Smooth muscle cell (in vitro differentiated cells): ENCODE measurements around the gene SMAGP. TPM values are rescaled to one million over a fixed set of nuclear protein-coding genes. Genes with fewer than 3 reads are reported as not detected.

ENCODE experiments used
- DNase-seq: peaks from one replicate; lab custom pipeline; 2025; ENCODE audit not compliant: unreplicated experiment; lab: John Stamatoyannopoulos, UW
- H2AFZ ChIP-seq: fragments of 200-600 bp; sonication (generic); 2 replicates; pipeline ENCODE4 v1.6.0; 2016; ENCODE audit warnings: antibody characterized with exemption, low read depth, mild to moderate bottlenecking
- H3F3A ChIP-seq: fragments of 200-600 bp; sonication (generic); 2 replicates; pipeline ENCODE4 v1.6.0; 2017; ENCODE audit warnings: antibody characterized with exemption, low read depth
- H3K27ac ChIP-seq: fragments of 200-600 bp; sonication (generic); 2 replicates; pipeline ENCODE4 v1.5.1; 2016; ENCODE audit warnings: low read depth, mild to moderate bottlenecking
- H3K27me3 ChIP-seq: fragments of 200-600 bp; sonication (generic); 2 replicates; pipeline ENCODE4 v1.6.1; 2016; ENCODE audit warnings: low read depth, mild to moderate bottlenecking
- H3K36me3 ChIP-seq: fragments of 200-600 bp; sonication (generic); 2 replicates; pipeline ENCODE4 v1.5.1; 2016; ENCODE audit warnings: low read depth
- H3K4me1 ChIP-seq: fragments of 200-600 bp; sonication (generic); 2 replicates; pipeline ENCODE4 v1.5.1; 2016; ENCODE audit warnings: low read depth
- H3K4me2 ChIP-seq: fragments of 200-600 bp; sonication (generic); 2 replicates; pipeline ENCODE4 v1.6.0; 2016; ENCODE audit warnings: mild to moderate bottlenecking
- H3K4me3 ChIP-seq: fragments of 200-600 bp; sonication (generic); 2 replicates; pipeline ENCODE4 v1.5.1; 2016; ENCODE audit warnings: mild to moderate bottlenecking
- H3K79me2 ChIP-seq: fragments of 200-600 bp; sonication (generic); 2 replicates; pipeline ENCODE4 v1.6.0; 2016; ENCODE audit warnings: low read depth, mild to moderate bottlenecking
- H3K9ac ChIP-seq: fragments of 200-600 bp; sonication (generic); 2 replicates; pipeline ENCODE4 v1.6.0; 2016; ENCODE audit warnings: low read depth
- H3K9me3 ChIP-seq: fragments of 200-600 bp; sonication (generic); replicated peaks from 2 replicates; pipeline ENCODE4 v1.5.1; 2016; ENCODE audit warnings: low read depth
- H4K20me1 ChIP-seq: fragments of 200-600 bp; sonication (generic); 2 replicates; pipeline ENCODE4 v1.6.0; 2016; ENCODE audit warnings: low read depth
- WGBS: methylation state at CpG from one replicate; pipeline ENCODE4 v1.1.7; 2016; ENCODE audit warnings: low lambda C conversion rate; 5-methylcytosine and 5-hydroxymethylcytosine counted together
- polyA plus RNA-seq: library from polyadenylated mRNA; unstranded; fragments of >200 nt; fragmentation: Nextera tagmentation; extraction: Ambion mirVana; gene quantifications from 2 replicates; pipeline ENCODE4 v1.2.1, GENCODE V29; 2016
- total RNA-seq: library from RNA; depleted of rRNA; stranded (reverse); fragments of >200 nt; gene quantifications from 2 replicates; pipeline ENCODE4 v1.2.3, GENCODE V29; 2014
- TF ChIP-seq, protein P1 (sequence below): fragments of 200-600 bp; sonication (generic); IDR thresholded peaks from 2 replicates; pipeline ENCODE4 v1.5.1; 2017; ENCODE audit warnings: borderline replicate concordance, mild to moderate bottlenecking, antibody characterized with exemption; ENCODE audit not compliant: insufficient read depth, poor library complexity, severe bottlenecking

The SMAGP gene
- total and polyA plus RNA-seq, 2 experiments from 2014 or later = 6.8 to 9.0 TPM

DNA sequence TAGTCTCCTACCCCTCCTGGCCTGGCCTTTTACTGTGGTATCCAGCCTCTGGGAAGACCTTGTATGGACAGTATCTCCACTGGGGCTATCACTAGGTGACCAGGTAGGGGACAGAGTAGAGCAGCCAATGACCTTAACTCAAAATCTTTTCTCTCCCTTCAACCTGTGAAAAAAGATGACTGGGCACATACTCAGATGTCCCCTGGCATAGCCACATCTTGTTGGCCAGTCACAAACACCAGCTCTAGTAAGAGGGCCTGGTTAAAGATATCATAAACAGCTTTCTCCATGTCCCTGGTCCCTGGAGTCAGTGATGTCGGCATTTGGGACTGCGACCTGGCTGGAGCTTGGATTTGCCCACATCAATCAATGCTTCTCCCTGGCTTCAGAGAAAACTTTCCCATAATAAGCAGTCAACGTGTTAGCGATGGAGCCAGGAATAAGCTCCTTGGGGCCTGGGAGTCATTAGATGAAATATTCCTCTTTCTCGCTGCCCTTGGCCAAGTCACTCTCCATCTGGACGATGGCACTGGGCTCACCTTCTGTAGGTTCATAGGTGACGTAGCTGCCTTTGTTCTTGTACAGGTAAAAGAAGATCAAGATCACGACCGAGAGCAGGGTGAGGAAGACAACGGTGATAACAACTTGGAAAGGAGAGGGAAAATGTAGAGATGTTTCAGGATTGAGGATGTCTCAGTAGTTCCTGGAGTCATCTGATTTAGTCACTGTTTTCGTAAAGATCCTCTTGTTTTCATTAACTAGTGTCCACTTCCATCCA lies 24.6 kb downstream of the SMAGP start:
- Histone ChIP-seq H3K36me3 (no peaks in the 10 kb centered on the region), H4K20me1 (no peaks in the 10 kb centered on the region), H3K4me2 (no peak overlapping the region), H3K79me2 (no peaks in the 10 kb centered on the region), H2AFZ (no peak overlapping the region), H3K9ac (no peak overlapping the region), H3K27me3 (no peaks in the 10 kb centered on the region), H3K27ac (peak overlapping the region; percentile 8), H3K4me1 (no peaks in the 10 kb centered on the region), H3K9me3 (no peaks in the 10 kb centered on the region), H3F3A (peaks cover 3% of the 10 kb centered on the region), H3K4me3 (no peak overlapping the region)
- 96% methylated on average over 11 of the region's 11 CpGs for WGBS
- TF ChIP-seq, protein P1, sequence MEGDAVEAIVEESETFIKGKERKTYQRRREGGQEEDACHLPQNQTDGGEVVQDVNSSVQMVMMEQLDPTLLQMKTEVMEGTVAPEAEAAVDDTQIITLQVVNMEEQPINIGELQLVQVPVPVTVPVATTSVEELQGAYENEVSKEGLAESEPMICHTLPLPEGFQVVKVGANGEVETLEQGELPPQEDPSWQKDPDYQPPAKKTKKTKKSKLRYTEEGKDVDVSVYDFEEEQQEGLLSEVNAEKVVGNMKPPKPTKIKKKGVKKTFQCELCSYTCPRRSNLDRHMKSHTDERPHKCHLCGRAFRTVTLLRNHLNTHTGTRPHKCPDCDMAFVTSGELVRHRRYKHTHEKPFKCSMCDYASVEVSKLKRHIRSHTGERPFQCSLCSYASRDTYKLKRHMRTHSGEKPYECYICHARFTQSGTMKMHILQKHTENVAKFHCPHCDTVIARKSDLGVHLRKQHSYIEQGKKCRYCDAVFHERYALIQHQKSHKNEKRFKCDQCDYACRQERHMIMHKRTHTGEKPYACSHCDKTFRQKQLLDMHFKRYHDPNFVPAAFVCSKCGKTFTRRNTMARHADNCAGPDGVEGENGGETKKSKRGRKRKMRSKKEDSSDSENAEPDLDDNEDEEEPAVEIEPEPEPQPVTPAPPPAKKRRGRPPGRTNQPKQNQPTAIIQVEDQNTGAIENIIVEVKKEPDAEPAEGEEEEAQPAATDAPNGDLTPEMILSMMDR = no peak
- no peak for DNase-seq

DNA sequence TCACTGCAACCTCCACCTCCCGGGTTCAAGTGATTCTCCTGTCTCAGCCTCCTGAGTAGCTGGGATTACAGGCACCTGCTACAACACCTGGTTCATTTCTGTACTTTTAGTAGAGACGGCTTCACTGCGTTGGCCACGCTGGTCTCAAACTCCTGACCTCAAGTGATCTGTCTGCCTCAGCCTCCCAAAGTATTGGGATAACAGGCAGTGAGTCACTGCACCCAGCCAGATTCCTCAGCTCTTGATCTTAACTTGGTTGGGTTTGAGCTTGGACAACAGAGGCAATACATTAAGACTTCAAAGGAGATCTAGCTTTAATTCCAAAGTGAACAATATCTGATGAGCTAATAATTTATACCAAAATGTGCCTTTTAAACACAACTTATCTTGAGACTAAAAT lies 25.9 kb downstream of the SMAGP start:
- Histone ChIP-seq H3K27me3 (no peaks in the 10 kb centered on the region), H3K4me3 (no peak overlapping the region), H3K9ac (no peak overlapping the region), H3K9me3 (no peaks in the 10 kb centered on the region), H3K4me1 (no peaks in the 10 kb centered on the region), H2AFZ (no peak overlapping the region), H3K27ac (no peak overlapping the region), H3K79me2 (peaks cover 13% of the 10 kb centered on the region), H3F3A (peaks cover 3% of the 10 kb centered on the region), H3K36me3 (no peaks in the 10 kb centered on the region), H4K20me1 (no peaks in the 10 kb centered on the region), H3K4me2 (no peak overlapping the region)
- no peak for DNase-seq
- WGBS = 76% methylated on average over 4 of the region's 4 CpGs
- TF ChIP-seq, protein P1 = no peak

DNA sequence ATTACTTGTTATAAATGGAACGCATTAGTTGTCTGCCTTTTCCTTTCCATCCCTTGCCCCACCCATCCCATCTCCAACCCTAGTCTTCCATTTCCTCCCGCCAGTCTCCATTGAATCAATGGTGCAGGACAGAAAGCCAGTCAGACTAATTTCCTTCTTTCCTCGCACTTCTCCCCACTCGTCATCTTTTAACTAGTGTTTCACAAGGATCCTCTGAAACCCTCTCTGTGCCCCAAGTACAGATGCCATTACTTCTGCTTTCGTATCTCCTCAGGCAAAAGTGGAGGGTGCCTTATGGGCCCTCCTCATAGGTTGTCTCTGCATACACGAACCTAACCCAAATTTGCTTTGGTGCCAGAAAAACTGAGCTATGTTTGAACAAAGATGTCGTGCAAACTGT lies 27.3 kb downstream of the SMAGP start:
- Histone ChIP-seq H3K4me3 (no peak overlapping the region), H3K4me2 (no peak overlapping the region), H3K79me2 (peaks cover 14% of the 10 kb centered on the region), H3F3A (peaks cover 3% of the 10 kb centered on the region), H3K4me1 (peaks cover 4% of the 10 kb centered on the region), H3K27me3 (no peaks in the 10 kb centered on the region), H3K36me3 (no peaks in the 10 kb centered on the region), H3K9me3 (no peaks in the 10 kb centered on the region), H3K27ac (no peak overlapping the region), H2AFZ (no peak overlapping the region), H3K9ac (no peak overlapping the region), H4K20me1 (no peaks in the 10 kb centered on the region)
- WGBS = 98% methylated on average over 7 of the region's 7 CpGs
- TF ChIP-seq, protein P1 = no peak
- no peak for DNase-seq

DNA sequence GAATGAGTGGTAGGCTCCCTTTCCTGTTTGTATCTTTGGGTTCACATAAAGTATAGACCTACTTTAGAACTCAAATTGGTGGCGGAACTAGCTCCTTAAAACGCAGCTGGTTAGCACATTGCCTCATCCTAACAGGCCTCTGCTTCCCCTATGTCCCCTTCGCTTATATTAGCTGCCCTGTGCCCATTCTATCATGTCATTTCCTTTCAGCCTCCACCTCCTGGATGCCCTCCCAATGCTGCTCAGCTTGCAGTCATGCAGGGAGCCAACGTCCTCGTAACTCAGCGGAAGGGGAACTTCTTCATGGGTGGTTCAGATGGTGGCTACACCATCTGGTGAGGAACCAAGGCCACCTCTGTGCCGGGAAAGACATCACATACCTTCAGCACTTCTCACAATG lies 28.1 kb downstream of the SMAGP start:
- Histone ChIP-seq H3K36me3 (no peaks in the 10 kb centered on the region), H3K27me3 (no peaks in the 10 kb centered on the region), H3K79me2 (peaks cover 14% of the 10 kb centered on the region), H3K9me3 (no peaks in the 10 kb centered on the region), H3K4me1 (peaks cover 5% of the 10 kb centered on the region), H2AFZ (no peak overlapping the region), H3F3A (peaks cover 3% of the 10 kb centered on the region), H4K20me1 (no peaks in the 10 kb centered on the region), H3K4me3 (no peak overlapping the region), H3K27ac (no peak overlapping the region), H3K9ac (no peak overlapping the region), H3K4me2 (no peak overlapping the region)
- TF ChIP-seq, protein P1 = no peak
- 97% methylated on average over 7 of the region's 7 CpGs for WGBS
- DNase-seq = no peak
